Thoracic aorta (tissue), 2 donors: ENCODE results near the gene PLAAT2. TPM values are rescaled to one million over a fixed set of nuclear protein-coding genes. Genes with fewer than 3 reads are reported as not detected.
"Not testable (repeated sequence)": the region's sequence is repeated elsewhere in the genome, so short reads cannot be mapped to it uniquely, and the experiment has no call there.

Source experiments
- ATAC-seq: fragments of 150-250 bp; one replicate; pipeline ENCODE4 v1.8.0; 2017; ENCODE audit warnings: low read depth; ENCODE audit not compliant: insufficient number of reproducible peaks, low FRiP score
- DNase-seq: peaks from one replicate; pipeline ENCODE4 v3.0.0-alpha.2; 2020; ENCODE audit warnings: low spot score
- H3K27ac ChIP-seq, 2 donors: fragments of 200-600 bp; sonication (generic); 1 replicate in 1 of 2; 2 replicates in 1 of 2; pipeline ENCODE4 v1.5.1; 2016; ENCODE audit warnings: mild to moderate bottlenecking in 2 of 2, moderate library complexity in 2 of 2
- H3K27me3 ChIP-seq: fragments of 200-600 bp; sonication (generic); replicated peaks from 2 replicates; pipeline ENCODE4 v1.6.0; 2016; ENCODE audit warnings: mild to moderate bottlenecking; ENCODE audit not compliant: insufficient read depth
- H3K36me3 ChIP-seq: fragments of 200-600 bp; sonication (generic); one replicate; pipeline ENCODE4 v1.5.1; 2016
- H3K4me1 ChIP-seq, 2 donors: fragments of 200-600 bp; sonication (generic); 1 replicate in 1 of 2; 2 replicates in 1 of 2; pipeline versions ENCODE4 v1.5.1 to v1.6.0; 2016; ENCODE audit warnings: low read depth in 2 of 2, mild to moderate bottlenecking in 1 of 2; ENCODE audit not compliant: control insufficient read depth in 1 of 2
- H3K4me3 ChIP-seq: fragments of 200-600 bp; sonication (generic); 2 replicates; pipeline ENCODE4 v1.5.1; 2016; ENCODE audit warnings: mild to moderate bottlenecking
- H3K9me3 ChIP-seq: fragments of 200-600 bp; sonication (generic); 2 replicates; pipeline ENCODE4 v1.5.1; 2016
- CTCF ChIP-seq: fragments of 200-600 bp; sonication (generic); IDR thresholded peaks from one replicate; pipeline ENCODE4 v1.5.1; 2019; ENCODE audit warnings: antibody characterized with exemption
- total RNA-seq, 2 donors: library from RNA; depleted of rRNA; stranded (reverse); fragments of >200 nt; gene quantifications; one replicate each; pipeline versions ENCODE4 v1.1.0 to v1.2.3, GENCODE V29; 2016

The PLAAT2 gene
- total RNA-seq, 2 donors from 2014 or later: not detected

GRCh38 chr11:63534895-63535461 is 28.2 kb downstream of the PLAAT2 start:
- no peaks in the 10 kb centered on the region for H3K36me3 ChIP-seq
- H3K27ac ChIP-seq: no peak overlapping the region
- ATAC-seq (no peak), DNase-seq (no peak)
- no peak for TF ChIP-seq CTCF
- no peak overlapping the region for H3K4me3 ChIP-seq
- H3K4me1 ChIP-seq: peaks cover 22 to 50% of the 10 kb centered on the region in 2 donors
- H3K9me3 ChIP-seq: no peaks in the 10 kb centered on the region
- H3K27me3 ChIP-seq: no peaks in the 10 kb centered on the region

GRCh38 chr11:63534076-63534475 is 29.1 kb downstream of the PLAAT2 start:
- Histone ChIP-seq H3K4me1 (peaks cover 22 to 50% of the 10 kb centered on the region in 2 donors), H3K36me3 (no peaks in the 10 kb centered on the region), H3K4me3 (no peak overlapping the region), H3K27ac (no peak overlapping the region), H3K27me3 (no peaks in the 10 kb centered on the region), H3K9me3 (no peaks in the 10 kb centered on the region)
- TF ChIP-seq CTCF: no peak
- ATAC-seq (no peak), DNase-seq (no peak)

GRCh38 chr11:63532799-63533475 is 30.2 kb downstream of the PLAAT2 start:
- DNase-seq: no peak
- no peak overlapping the region for H3K4me3 ChIP-seq
- H3K4me1 ChIP-seq: peaks cover 19 to 40% of the 10 kb centered on the region in 2 donors
- H3K27me3 ChIP-seq: no peaks in the 10 kb centered on the region
- no peaks in the 10 kb centered on the region for H3K9me3 ChIP-seq
- no peak for ATAC-seq
- H3K36me3 ChIP-seq: no peaks in the 10 kb centered on the region
- TF ChIP-seq CTCF: no peak
- H3K27ac ChIP-seq: no peak overlapping the region

GRCh38 chr11:63532117-63532516 is 31.1 kb downstream of the PLAAT2 start:
- peaks cover 15 to 32% of the 10 kb centered on the region in 2 donors for H3K4me1 ChIP-seq
- H3K36me3 ChIP-seq: no peaks in the 10 kb centered on the region
- peak overlapping the region; percentile 8 to 56 for H3K27ac ChIP-seq
- DNase-seq: no peak
- H3K4me3 ChIP-seq: no peak overlapping the region
- no peaks in the 10 kb centered on the region for H3K27me3 ChIP-seq
- TF ChIP-seq CTCF: no peak
- no peaks in the 10 kb centered on the region for H3K9me3 ChIP-seq
- ATAC-seq: no peak

- Histone ChIP-seq H3K4me1 (peaks cover 12 to 28% of the 10 kb centered on the region in 2 donors), H3K27ac (peak overlapping the region; percentile 8 to 56)
- DNase-seq, H3K36me3 ChIP-seq, H3K9me3 ChIP-seq, H3K27me3 ChIP-seq, H3K4me3 ChIP-seq: not testable (repeated sequence)
- ATAC-seq: peak; percentile 81
Measured at GRCh38 chr11:63531074-63531792, 31.9 kb downstream of the PLAAT2 start.
